MM.1S (cell line): ENCODE data around the gene PHKG1.

Experiments used
- CTCF ChIP-seq: fragments of 300-600 bp; sonication (generic); IDR thresholded peaks from 2 replicates; pipeline ENCODE4 v1.5.1; 2016; ENCODE audit warnings: antibody characterized with exemption, low read length, mixed read lengths
- EZH2 ChIP-seq: fragments of 300-600 bp; sonication (generic); optimal IDR thresholded peaks from 2 replicates; pipeline ENCODE3; 2017; ENCODE audit warnings: low read depth, mild to moderate bottlenecking, antibody characterized with exemption, low read length, mixed read lengths

- no peak for TF ChIP-seq CTCF
- no peak for TF ChIP-seq EZH2
Observed at GRCh38 chr7:56110611-56111010, 17.9 kb upstream of the PHKG1 start.
